A673 (cell line): ENCODE data around the gene EIF2D. TPM values are rescaled to one million over a fixed set of nuclear protein-coding genes. Genes with fewer than 3 reads are reported as not detected.

Experiments
- BruUV-seq: library from RNA; stranded (reverse); fragments of 400-500 nt; replicated peaks from 2 replicates; lab custom pipeline; 2021; lab: Mats Ljungman, UMichigan
- CTCF ChIA-PET: fragments of 300-600 bp; sonication (Branson Sonifier 250); formaldehyde crosslinking; loops from one replicate; lab custom pipeline; 2022; ENCODE audit warnings: antibody characterized with exemption; lab: Charles Lee
- POLR2A ChIA-PET: fragments of 300-600 bp; sonication (Branson Sonifier 250); formaldehyde crosslinking; loops from one replicate; lab custom pipeline; 2022; ENCODE audit warnings: antibody characterized with exemption; ENCODE audit not compliant: low non-redundant PET; lab: Charles Lee
- DNase-seq: peaks from one replicate; pipeline ENCODE4 v3.0.0-alpha.2; 2015; ENCODE audit warnings: low spot score
- H3K27ac ChIP-seq: fragments of 200-600 bp; sonication (generic); 2 replicates; pipeline ENCODE4 v1.5.1; 2016; ENCODE audit warnings: mixed run types, low read depth, mild to moderate bottlenecking, mixed read lengths, antibody characterized with exemption, low read length; ENCODE audit not compliant: poor library complexity, severe bottlenecking
- H3K27me3 ChIP-seq: fragments of 200-600 bp; sonication (generic); replicated peaks from 2 replicates; pipeline ENCODE4 v1.6.1; 2017; ENCODE audit warnings: mixed run types, low read depth, mild to moderate bottlenecking, mixed read lengths, antibody characterized with exemption, low read length; ENCODE audit not compliant: insufficient read depth, poor library complexity
- H3K36me3 ChIP-seq: fragments of 200-600 bp; sonication (generic); 2 replicates; pipeline ENCODE4 v1.6.1; 2016; ENCODE audit warnings: mixed run types, mild to moderate bottlenecking, mixed read lengths, antibody characterized with exemption, low read length; ENCODE audit not compliant: insufficient read depth, poor library complexity, severe bottlenecking
- H3K4me1 ChIP-seq: fragments of 200-600 bp; sonication (generic); 2 replicates; pipeline ENCODE4 v1.6.1; 2017; ENCODE audit warnings: mixed run types, mild to moderate bottlenecking, mixed read lengths, antibody characterized with exemption, low read length; ENCODE audit not compliant: insufficient read depth, poor library complexity, severe bottlenecking
- H3K4me3 ChIP-seq: fragments of 200-600 bp; sonication (generic); 2 replicates; pipeline ENCODE4 v1.5.1; 2016; ENCODE audit warnings: low read depth, mixed run types, mild to moderate bottlenecking, mixed read lengths, low read length; ENCODE audit not compliant: poor library complexity, severe bottlenecking
- H3K9me3 ChIP-seq: fragments of 200-600 bp; sonication (generic); 2 replicates; pipeline ENCODE4 v1.6.1; 2016; ENCODE audit warnings: mixed run types, low read depth, mild to moderate bottlenecking, mixed read lengths, antibody characterized with exemption, low read length; ENCODE audit not compliant: poor library complexity, severe bottlenecking
- CTCF ChIP-seq: fragments of 300-800, 200-600 bp; sonication (generic); conservative IDR thresholded peaks from 2 replicates; pipeline ENCODE4 v1.5.1; 2017; ENCODE audit warnings: low read depth, mild to moderate bottlenecking, antibody characterized with exemption, low read length, moderate library complexity, mixed read lengths
- EZH2 ChIP-seq: fragments of 200-600 bp; sonication (generic); IDR thresholded peaks from 2 replicates; pipeline ENCODE4 v1.6.1; 2017; ENCODE audit warnings: borderline replicate concordance, low read depth, mild to moderate bottlenecking, mixed read lengths, antibody characterized with exemption, low read length; ENCODE audit not compliant: poor library complexity, severe bottlenecking
- intact Hi-C: fragments of 100-400 bp; cut with micrococcal nuclease; formaldehyde crosslinking; loops from one replicate; pipeline ENCODE4 v1.10.0; 2022; ENCODE audit not compliant: unreplicated experiment
- total RNA-seq: library from RNA; stranded (reverse); gene quantifications from 2 replicates; pipeline ENCODE4 v1.2.3, GENCODE V29; 2021

EIF2D gene
- total RNA-seq, 1 experiment from 2014 or later, result 32.6 TPM

GRCh38 chr1:206577626-206578025 lies 34.6 kb downstream of the EIF2D start:
- H3K36me3 ChIP-seq, result no peaks in the 10 kb centered on the region
- H3K4me1 ChIP-seq, result peaks cover 19% of the 10 kb centered on the region
- no peak overlapping the region for H3K4me3 ChIP-seq
- no peak for DNase-seq
- no peaks in the 10 kb centered on the region for H3K9me3 ChIP-seq
- POLR2A ChIA-PET, result no interaction called here
- no TSS peak for BruUV-seq
- intact Hi-C loops, result no loop called here
- TF ChIP-seq CTCF (no peak), EZH2 (no peak)
- no peaks in the 10 kb centered on the region for H3K27me3 ChIP-seq
- CTCF ChIA-PET, result no interaction called here
- no peak overlapping the region for H3K27ac ChIP-seq

GRCh38 chr1:206575894-206576737 lies 36.1 kb downstream of the EIF2D start:
- POLR2A ChIA-PET, result no interaction called here
- Histone ChIP-seq H3K9me3 (no peaks in the 10 kb centered on the region), H3K4me1 (peaks cover 19% of the 10 kb centered on the region), H3K27ac (peak overlapping the region; percentile 60), H3K4me3 (no peak overlapping the region), H3K36me3 (no peaks in the 10 kb centered on the region), H3K27me3 (no peaks in the 10 kb centered on the region)
- CTCF ChIA-PET, result no interaction called here
- peak; percentile 30 for DNase-seq
- no peak for TF ChIP-seq EZH2
- no peak for TF ChIP-seq CTCF
- BruUV-seq, result no TSS peak
- intact Hi-C loops, result no loop called here

GRCh38 chr1:206575165-206575893 lies 36.9 kb downstream of the EIF2D start:
- DNase-seq, result peak; percentile 78
- Histone ChIP-seq H3K27me3 (no peaks in the 10 kb centered on the region), H3K36me3 (no peaks in the 10 kb centered on the region), H3K27ac (peak overlapping the region; percentile 60), H3K4me1 (peaks cover 19% of the 10 kb centered on the region), H3K9me3 (no peaks in the 10 kb centered on the region), H3K4me3 (no peak overlapping the region)
- intact Hi-C loops, result no loop called here
- no TSS peak for BruUV-seq
- CTCF ChIA-PET, result no interaction called here
- POLR2A ChIA-PET, result no interaction called here
- TF ChIP-seq CTCF, result no peak
- TF ChIP-seq EZH2, result no peak
